ENCODE measurements around the gene CRTAC1.

Gene CRTAC1

DNA sequence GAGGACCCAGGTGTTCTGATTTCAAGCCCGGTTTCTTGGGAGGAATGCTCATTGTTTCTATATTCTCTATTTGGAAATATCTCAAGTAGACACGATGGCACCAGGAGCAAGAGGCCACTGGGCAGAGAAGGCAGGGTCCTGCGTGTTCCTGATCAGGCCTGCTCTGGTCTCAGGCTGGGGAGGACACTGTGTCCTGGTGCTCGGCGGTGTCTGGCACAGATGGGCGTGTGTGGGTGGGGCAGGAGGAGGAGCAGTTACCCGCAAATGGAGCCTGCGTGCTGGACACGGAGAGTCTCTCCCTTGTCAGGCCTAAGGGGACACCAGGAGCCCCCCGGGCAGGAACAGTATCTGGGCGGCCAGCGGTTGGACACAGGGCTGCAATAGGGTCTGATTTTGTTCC lies 206.7 kb downstream of the CRTAC1 start:
- no peak for DNase-seq
- no peaks in the 10 kb centered on the region for H3K27me3 ChIP-seq (ENCODE audit: insufficient read depth, low read depth, severe bottlenecking)

DNA sequence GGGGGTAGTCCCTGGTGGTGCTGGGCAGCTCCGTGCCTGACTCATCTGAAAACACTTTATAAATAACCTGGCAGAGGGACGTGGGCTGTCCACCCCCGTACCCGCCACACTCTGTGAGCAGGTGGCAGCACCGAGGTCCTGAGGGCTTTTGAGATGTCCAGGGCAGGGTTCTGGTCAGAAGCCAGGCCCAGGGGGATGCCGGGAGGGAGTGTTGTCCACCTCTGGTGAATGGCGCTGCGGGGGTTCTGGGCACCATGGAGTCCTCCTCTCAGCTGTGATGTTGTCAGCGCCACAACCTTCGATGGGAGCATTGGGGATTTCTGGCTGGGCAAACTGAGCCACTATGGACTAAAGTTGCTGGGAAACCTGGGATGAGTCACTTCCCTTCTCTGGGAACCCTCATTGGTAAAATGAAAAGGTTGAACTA lies 208.1 kb downstream of the CRTAC1 start:
- no peaks in the 10 kb centered on the region for H3K9me3 ChIP-seq (ENCODE audit: severe bottlenecking)
- no peaks in the 10 kb centered on the region for H3K27me3 ChIP-seq (ENCODE audit: insufficient read depth, low read depth, severe bottlenecking)
- TF ChIP-seq, protein P1, sequence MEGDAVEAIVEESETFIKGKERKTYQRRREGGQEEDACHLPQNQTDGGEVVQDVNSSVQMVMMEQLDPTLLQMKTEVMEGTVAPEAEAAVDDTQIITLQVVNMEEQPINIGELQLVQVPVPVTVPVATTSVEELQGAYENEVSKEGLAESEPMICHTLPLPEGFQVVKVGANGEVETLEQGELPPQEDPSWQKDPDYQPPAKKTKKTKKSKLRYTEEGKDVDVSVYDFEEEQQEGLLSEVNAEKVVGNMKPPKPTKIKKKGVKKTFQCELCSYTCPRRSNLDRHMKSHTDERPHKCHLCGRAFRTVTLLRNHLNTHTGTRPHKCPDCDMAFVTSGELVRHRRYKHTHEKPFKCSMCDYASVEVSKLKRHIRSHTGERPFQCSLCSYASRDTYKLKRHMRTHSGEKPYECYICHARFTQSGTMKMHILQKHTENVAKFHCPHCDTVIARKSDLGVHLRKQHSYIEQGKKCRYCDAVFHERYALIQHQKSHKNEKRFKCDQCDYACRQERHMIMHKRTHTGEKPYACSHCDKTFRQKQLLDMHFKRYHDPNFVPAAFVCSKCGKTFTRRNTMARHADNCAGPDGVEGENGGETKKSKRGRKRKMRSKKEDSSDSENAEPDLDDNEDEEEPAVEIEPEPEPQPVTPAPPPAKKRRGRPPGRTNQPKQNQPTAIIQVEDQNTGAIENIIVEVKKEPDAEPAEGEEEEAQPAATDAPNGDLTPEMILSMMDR (IDR thresholded peaks at IDR 0.05; ENCODE audit: low read depth, low read length), result no peak
- no peak for DNase-seq
- H3K27ac ChIP-seq, result no peak overlapping the region
- no peak overlapping the region for H3K4me3 ChIP-seq (ENCODE audit: low read depth, low read length)
- no peaks in the 10 kb centered on the region for H3K36me3 ChIP-seq

More for the DNA sequence above, 206.7 kb downstream of the CRTAC1 start:
- Histone ChIP-seq H3K9me3 (ENCODE audit: severe bottlenecking) (no peaks in the 10 kb centered on the region), H3K27ac (no peak overlapping the region), H3K4me3 (ENCODE audit: low read depth, low read length) (no peak overlapping the region), H3K36me3 (no peaks in the 10 kb centered on the region)
- TF ChIP-seq, protein P1 (IDR thresholded peaks at IDR 0.05; ENCODE audit: low read depth, low read length), result no peak

DNA sequence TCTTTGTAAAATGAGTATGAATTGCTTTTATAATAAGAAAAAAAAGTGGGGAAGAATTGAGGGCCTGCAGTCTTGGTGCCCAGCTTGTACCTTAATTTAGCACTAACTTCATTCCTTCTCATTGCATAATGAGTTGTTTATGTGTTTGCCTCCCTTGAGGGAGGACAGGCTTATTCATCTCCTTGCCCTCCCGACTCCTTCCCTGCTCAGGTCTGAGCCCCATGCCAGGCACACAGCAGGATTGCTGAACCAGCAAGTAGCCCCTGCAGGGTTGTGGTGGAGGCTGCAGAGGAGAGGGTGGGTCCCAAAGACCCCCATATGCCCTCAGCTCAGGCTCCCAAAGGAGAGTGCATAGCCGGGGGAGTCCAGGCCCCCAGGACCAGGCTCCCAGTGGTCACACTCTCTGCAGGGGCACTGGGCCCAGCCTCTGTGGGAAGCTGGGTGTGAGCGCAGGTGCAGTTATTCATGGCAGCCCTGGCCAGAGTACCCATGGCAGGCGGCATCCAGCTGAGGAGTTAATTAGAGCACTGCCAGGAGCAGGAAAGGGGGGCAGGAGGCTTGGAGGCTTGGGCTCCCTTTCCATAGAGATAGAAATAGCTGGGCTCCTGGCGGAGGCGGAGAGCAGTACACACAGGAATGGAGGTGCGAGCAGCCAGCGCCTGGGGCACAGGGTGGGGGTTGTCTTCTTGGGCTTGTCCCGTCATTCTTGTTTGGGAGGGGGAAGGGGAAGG lies 208.9 kb downstream of the CRTAC1 start:
- H3K4me3 ChIP-seq (ENCODE audit: low read depth, low read length), result no peak overlapping the region

DNA sequence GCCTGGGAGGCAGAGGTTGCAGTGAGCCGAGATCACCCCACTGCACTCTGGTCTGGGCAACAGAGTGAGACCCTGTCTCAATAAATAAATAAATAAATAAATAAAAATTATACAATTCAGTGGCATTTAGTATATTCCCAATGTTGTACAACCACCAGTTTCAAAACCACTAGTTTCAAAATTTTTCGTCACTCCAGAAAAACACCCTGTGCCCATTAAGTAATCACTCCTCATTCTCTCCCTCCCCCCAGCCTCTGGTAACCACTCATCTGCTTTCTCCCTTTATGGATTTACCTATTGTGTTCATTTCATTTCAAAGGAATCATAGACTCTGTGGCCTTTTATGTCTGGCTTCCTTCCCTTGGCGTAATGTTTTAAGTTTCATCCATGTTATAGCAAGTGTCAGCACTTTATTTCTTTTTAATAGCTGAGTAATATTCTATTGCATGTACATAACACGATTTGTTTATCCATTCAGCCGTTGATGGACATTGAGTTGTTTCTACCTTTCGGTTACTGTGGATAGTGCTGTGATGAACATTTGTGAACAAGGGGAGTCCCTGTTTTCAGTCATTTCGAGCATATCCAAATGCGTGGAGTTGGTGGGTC lies 210.2 kb downstream of the CRTAC1 start:
- Histone ChIP-seq H3K9me3 (ENCODE audit: severe bottlenecking) (no peaks in the 10 kb centered on the region), H3K27ac (no peak overlapping the region), H3K4me3 (ENCODE audit: low read depth, low read length) (no peak overlapping the region), H3K27me3 (ENCODE audit: insufficient read depth, low read depth, severe bottlenecking) (no peaks in the 10 kb centered on the region), H3K36me3 (no peaks in the 10 kb centered on the region)
- TF ChIP-seq, protein P1 (IDR thresholded peaks at IDR 0.05; ENCODE audit: low read depth, low read length), result no peak
- DNase-seq, result no peak

More for the DNA sequence above, 208.9 kb downstream of the CRTAC1 start:
- TF ChIP-seq, protein P1 (IDR thresholded peaks at IDR 0.05; ENCODE audit: low read depth, low read length), result no peak
- DNase-seq, result no peak
- Histone ChIP-seq H3K9me3 (ENCODE audit: severe bottlenecking) (no peaks in the 10 kb centered on the region), H3K27me3 (ENCODE audit: insufficient read depth, low read depth, severe bottlenecking) (no peaks in the 10 kb centered on the region), H3K36me3 (no peaks in the 10 kb centered on the region), H3K27ac (no peak overlapping the region)

DNA sequence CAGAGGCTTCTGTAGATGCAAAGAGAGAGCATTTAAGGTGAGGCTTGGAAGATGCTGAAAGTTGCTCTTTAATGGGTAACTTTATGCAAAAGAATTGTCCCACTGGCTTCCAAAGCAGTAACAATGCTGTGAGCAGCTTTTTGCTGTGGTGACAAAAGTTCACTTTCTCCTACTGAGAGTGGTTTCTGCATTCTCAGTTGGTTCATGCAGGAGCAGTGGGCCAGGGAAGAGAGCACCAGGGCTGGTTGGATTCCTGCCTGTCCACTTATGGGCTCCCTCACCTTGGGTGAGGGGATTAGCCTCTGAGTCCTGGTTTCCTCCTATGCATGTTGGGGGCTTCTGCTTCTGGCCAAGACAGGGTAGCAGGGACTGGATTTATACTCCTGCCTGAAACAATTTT lies 211.8 kb downstream of the CRTAC1 start:
- H3K36me3 ChIP-seq, result no peaks in the 10 kb centered on the region
- no peaks in the 10 kb centered on the region for H3K9me3 ChIP-seq (ENCODE audit: severe bottlenecking)
- no peak overlapping the region for H3K27ac ChIP-seq
- no peak overlapping the region for H3K4me3 ChIP-seq (ENCODE audit: low read depth, low read length)
- DNase-seq, result no peak
- TF ChIP-seq, protein P1 (IDR thresholded peaks at IDR 0.05; ENCODE audit: low read depth, low read length), result no peak
- no peaks in the 10 kb centered on the region for H3K27me3 ChIP-seq (ENCODE audit: insufficient read depth, low read depth, severe bottlenecking)

All from WERI-Rb-1 (cell line).